ENCODE data around the gene AXIN1. TPM values are rescaled to one million over a fixed set of nuclear protein-coding genes. Genes with fewer than 3 reads are reported as not detected.

Gene AXIN1
- total RNA-seq, 1 experiment from 2014 or later, result 50.3 TPM

DNA sequence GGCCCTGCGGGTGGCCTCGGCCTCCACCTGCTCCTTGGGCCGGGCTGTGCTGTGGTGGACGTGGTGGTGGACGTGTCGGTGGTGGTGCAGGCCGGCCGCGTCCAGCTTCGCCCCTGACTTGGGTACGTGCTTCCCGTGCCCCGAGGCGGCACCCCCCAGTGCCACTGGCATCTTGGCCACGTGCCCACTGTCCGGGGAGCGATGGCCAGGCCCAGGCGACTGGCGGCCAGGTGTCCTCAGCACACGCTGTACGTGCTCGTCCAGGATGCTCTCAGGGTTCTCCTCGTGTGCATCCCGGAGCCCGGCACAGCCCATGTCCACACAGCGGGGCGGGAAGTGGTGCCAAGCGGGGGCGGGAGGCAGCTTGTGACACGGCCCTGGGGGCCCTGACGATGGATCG is 54.7 kb downstream of the AXIN1 start:
- no peak for TF ChIP-seq ZNF671 (CRISPR knock-in tag; IDR thresholded peaks at IDR 0.05)
- no peak for TF ChIP-seq ZNF532 (CRISPR knock-in tag; IDR thresholded peaks at IDR 0.05; ENCODE audit: borderline replicate concordance)
- no peak for TF ChIP-seq CBFB (CRISPR knock-in tag; IDR thresholded peaks at IDR 0.05; ENCODE audit: low read depth)
- TF ChIP-seq, protein P1, sequence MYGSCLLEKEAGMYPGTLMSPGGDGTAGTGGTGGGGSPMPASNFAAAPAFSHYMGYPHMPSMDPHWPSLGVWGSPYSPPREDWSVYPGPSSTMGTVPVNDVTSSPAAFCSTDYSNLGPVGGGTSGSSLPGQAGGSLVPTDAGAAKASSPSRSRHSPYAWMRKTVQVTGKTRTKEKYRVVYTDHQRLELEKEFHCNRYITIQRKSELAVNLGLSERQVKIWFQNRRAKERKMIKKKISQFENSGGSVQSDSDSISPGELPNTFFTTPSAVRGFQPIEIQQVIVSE (CRISPR knock-in tag; IDR thresholded peaks at IDR 0.05; ENCODE audit: borderline replicate concordance), result no peak
- no peak for TF ChIP-seq FOXJ3 (CRISPR knock-in tag; IDR thresholded peaks at IDR 0.05; ENCODE audit: borderline replicate concordance)
- no peak for TF ChIP-seq HMGA2 (CRISPR knock-in tag; IDR thresholded peaks at IDR 0.05)
- no peak for TF ChIP-seq ZNF512 (CRISPR knock-in tag; IDR thresholded peaks at IDR 0.05; ENCODE audit: borderline replicate concordance)
- TF ChIP-seq GTF2I (CRISPR knock-in tag; conservative IDR thresholded peaks at IDR 0.05), result no peak
- TF ChIP-seq, protein P2, sequence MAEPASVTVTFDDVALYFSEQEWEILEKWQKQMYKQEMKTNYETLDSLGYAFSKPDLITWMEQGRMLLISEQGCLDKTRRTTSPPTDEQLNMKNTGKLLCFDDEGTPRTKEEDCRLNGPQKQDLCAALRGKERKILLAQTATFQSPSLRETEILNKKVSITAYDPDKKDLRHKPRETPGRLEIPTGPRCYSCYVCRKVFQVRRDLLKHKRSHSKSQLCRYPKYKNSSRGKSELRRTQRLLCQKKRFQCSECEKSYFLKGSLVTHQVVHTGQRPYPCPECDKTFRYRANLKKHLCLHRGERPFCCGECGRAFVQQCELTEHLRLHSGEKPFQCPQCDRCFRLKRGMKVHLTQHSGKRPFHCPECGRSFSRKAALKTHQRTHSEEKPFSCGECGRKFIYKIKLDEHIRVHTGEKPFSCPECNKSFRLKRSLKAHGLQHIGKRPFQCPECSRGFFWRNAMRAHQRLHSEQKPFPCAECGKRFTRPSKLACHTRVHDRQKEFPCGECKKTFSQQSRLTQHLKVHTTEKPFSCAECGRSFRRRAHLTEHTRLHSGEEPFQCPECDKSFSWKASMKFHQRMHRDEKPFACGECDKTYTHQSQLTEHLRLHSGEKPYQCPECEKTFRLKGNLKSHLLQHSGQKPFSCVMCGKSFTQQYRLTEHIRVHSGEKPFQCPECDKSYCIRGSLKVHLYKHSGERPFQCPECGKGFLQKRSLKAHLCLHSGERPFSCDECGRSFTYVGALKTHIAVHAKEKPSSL (CRISPR knock-in tag; conservative IDR thresholded peaks at IDR 0.05), result no peak
- no peak for TF ChIP-seq SMAD3 (CRISPR knock-in tag; IDR thresholded peaks at IDR 0.05; ENCODE audit: borderline replicate concordance)
- no peak for TF ChIP-seq FOXP4 (CRISPR knock-in tag; IDR thresholded peaks at IDR 0.05)
- no peak for TF ChIP-seq JAZF1 (CRISPR knock-in tag; IDR thresholded peaks at IDR 0.05)
- no peak for TF ChIP-seq ELF4 (CRISPR knock-in tag; IDR thresholded peaks at IDR 0.05; ENCODE audit: low read depth)
- TF ChIP-seq ZNF232 (CRISPR knock-in tag; IDR thresholded peaks at IDR 0.05), result no peak
- TF ChIP-seq ZBTB21 (CRISPR knock-in tag; IDR thresholded peaks at IDR 0.05; ENCODE audit: borderline replicate concordance), result no peak
- ATAC-seq (no peak), DNase-seq (ENCODE audit: low spot score) (no peak)
- H3K36me3 Mint-ChIP-seq, result peaks cover 5% of the 10 kb centered on the region; the same call in 1 of the 2 replicates
- H3K4me3 Mint-ChIP-seq, result no peak overlapping the region
- ChIA-PET POLR2A (no interaction called here), CTCF (no interaction called here)
- no peak overlapping the region for H3K27ac Mint-ChIP-seq
- no peaks in the 10 kb centered on the region for H3K4me1 Mint-ChIP-seq
- H3K27me3 Mint-ChIP-seq (ENCODE audit: low read depth), result no peaks in the 10 kb centered on the region
- no peaks in the 10 kb centered on the region for H3K9me3 Mint-ChIP-seq

All from WTC11 (cell line).